Activated gamma-delta T cell treated with anti-CD3 and anti-CD28 coated beads, Interleukin-2, amount 50 U/mL, for 16 hours (primary cell): Measurements from ENCODE around the gene SLFNL1.

Source experiments
- DNase-seq: peaks from one replicate; pipeline ENCODE4 v3.0.0-alpha.2; 2020; ENCODE audit warnings: low read depth

The SLFNL1 gene

DNA sequence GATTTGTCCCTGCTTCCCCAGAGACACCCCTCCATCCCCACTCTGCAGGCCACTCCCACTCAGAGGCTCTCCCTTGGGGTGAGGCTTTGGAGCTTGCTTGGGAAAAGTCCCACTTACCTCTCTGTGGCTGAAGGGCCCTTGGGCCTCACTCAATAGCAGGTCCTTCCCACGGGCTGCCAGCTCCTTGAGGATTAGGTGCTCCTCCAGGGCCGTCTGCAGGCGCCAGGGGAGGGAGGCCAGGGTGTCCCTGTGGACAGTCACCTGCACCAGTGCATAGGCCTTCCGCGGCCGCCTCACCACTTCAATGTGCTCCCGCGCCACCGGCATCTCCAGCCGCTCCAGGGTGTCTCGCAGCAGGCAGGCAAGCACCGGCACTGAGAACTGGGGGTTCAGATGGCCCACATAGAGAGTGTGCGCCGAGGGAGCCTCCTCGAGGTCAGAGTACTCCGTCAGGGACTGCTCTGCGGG is 1.4 kb downstream of the SLFNL1 start:
- DNase-seq: no peak

DNA sequence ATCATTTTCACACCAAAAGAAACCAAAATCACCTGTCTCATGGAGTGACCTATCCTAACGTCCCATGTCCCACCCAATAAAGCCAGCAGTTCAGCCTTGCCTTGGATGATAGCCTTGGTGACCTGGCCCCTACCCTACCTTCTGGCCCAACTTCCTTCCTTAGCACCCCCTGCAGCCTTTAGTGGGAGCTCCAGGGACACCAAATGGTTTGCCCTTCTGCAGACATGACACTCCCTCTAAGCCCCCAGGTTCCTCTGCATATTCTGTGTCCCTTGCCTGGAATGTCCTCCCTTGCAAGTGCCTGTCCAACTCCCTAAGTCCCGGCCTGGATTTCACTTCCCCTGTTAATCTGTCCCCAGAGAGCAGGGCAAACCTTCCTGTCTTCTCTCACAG is 2.2 kb downstream of the SLFNL1 start:
- DNase-seq: no peak

- no peak for DNase-seq
Observed at GRCh38 chr1:41018018-41018410, 3.5 kb downstream of the SLFNL1 start.

- no peak for DNase-seq
Observed at GRCh38 chr1:41017141-41018017, 4.1 kb downstream of the SLFNL1 start.

GRCh38 chr1:41015897-41016470 is 5.5 kb downstream of the SLFNL1 start:
- DNase-seq: no peak

GRCh38 chr1:41015281-41015896 is 6.1 kb downstream of the SLFNL1 start:
- no peak for DNase-seq

DNA sequence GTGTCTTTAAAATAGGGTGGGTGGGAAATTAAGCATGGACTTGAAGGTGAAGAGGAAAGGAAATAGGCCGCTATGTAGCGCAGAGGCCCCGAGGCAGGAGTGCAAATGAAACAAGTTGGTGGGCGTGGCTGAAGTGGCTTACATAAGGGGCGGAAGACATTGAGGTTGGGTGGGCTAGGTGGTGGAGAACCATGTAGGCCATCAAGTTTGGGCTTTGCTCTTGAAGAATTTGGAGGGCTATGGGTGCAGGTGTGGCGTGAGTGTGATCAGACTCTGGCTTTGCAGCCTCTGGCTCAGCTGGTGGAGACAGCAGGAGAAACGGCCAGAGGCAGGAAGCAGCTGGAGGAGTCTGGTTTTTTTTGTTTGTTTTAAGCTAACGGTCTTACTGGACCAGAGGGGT is 6.7 kb downstream of the SLFNL1 start:
- no peak for DNase-seq

DNA sequence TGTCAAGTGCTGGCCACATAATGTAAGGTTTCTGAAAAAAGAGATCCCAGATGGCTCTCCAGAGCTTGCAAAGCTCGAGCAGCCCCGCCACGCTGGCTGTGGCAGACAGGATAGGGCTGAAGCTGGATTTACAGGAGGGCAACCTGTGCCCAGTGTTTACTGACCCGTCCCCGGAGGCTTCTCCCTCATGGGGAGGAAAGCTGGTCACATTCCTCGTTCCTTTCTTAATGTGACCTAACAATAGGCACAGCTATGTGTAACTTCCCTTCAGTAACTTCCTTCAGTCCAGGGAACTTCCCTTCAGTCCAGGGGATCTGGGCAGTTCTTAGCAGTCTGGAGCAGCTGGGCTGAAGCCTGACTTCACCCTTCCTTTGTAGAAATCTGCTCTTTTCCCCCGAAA is 7.7 kb downstream of the SLFNL1 start:
- DNase-seq: no peak

GRCh38 chr1:41013024-41013423 is 8.5 kb downstream of the SLFNL1 start:
- DNase-seq: no peak

GRCh38 chr1:41010345-41010744 is 11.2 kb downstream of the SLFNL1 start:
- no peak for DNase-seq

DNA sequence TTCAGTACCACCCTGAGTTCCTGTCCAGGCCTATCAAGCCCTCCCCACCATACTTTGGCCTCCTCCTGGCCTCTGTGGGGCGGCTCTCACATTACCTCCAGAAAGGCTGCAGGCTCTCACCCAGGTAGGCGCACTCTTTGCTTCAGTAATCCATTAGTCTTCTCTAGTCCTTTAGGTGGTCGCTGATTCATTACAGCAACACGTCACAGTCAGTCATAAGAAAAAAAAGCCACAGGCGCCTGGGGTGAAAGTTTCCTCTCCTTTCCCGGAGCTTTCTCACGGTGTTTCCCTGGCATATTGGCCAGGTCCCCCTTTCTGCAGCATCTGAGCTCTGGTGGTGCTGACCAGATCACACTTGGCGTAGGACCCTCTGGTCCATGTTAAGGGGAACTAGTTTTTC is 12.1 kb downstream of the SLFNL1 start:
- no peak for DNase-seq

- no peak for DNase-seq
Observed at GRCh38 chr1:41006942-41007865, 14.3 kb downstream of the SLFNL1 start.

DNA sequence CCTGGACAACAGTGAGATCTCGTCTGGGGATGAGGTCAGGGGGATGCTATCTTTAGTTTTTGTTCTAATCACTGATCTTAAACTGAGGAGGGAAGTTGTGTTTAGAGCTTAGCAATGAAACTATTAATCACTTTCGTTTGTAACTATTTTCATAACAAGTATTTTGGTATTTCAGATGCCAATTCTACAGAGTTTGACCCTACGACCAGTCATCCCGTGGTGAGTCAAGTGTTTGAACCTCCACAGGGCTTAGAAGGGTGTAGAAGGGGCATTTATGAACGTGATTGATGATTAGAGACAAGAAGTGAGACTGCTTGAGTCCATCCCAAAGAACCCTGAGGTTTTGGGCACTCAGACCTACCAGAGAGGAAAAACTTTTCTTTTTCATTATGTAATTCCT is 15.6 kb downstream of the SLFNL1 start:
- no peak for DNase-seq

GRCh38 chr1:41003640-41004220 is 17.8 kb downstream of the SLFNL1 start:
- DNase-seq: peak; percentile 74

DNA sequence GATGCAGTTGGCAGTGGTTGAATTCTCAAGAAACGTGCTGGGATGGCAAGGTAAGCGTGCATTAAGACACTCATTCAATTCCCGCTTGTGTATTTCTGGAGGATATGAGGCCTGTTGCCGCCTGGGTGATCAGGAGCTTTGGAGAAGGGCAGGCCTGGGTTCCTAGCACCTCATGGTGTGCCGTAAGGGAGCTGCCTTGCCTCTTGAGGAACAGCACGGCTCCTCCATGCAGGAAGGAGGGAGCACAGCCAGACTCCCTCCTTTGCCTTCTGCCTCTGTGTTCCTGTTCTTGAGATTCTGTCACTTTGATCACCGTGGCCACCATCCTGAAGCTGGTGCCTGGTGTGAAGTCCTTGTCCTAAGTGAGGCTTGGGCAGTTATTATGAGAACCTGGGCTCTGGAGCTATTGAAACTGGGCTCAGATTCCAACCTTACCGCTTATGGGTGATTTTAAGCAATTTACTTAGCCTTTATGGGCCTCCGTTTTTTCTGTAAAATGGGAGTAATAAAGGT is 18.3 kb downstream of the SLFNL1 start:
- DNase-seq: no peak

DNA sequence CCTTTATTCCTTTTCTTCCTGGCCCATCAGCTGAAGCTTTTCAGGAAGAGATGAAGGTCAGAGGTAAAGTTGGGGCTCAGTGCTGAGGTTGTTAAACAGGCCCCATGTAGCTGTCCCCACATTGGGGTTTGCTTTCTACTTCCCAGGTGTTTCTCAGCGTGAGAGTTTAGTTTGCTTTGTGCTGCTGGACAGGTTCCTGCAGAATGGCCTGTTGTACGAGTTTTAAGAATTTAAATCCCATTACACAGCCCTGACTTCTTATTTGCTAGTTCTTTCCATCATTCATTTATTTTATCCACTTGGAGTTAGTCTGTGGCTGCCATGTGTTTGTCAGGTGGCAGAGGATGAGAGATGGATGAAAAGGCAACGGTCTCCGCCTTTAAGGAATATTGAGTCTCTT is 22.9 kb downstream of the SLFNL1 start:
- DNase-seq: no peak

DNA sequence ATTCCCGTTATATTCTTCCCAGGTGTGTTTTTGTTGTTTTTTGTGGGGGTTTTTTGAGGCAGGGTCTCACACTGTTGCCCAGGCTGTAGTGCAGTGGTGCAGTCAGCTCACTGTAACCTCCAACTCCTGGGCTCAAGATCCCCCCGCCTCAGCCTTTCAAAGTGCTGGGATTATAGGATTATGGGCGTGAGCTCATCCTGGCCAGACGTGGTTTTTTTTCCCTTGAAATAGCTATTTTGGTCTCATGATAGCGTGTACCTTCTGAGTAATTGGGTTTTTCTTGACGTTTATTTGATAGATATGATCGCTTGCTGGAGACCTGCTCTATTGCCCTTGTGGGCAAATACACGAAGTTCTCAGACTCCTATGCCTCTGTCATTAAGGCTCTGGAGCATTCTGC is 24.4 kb downstream of the SLFNL1 start:
- no peak for DNase-seq

DNA sequence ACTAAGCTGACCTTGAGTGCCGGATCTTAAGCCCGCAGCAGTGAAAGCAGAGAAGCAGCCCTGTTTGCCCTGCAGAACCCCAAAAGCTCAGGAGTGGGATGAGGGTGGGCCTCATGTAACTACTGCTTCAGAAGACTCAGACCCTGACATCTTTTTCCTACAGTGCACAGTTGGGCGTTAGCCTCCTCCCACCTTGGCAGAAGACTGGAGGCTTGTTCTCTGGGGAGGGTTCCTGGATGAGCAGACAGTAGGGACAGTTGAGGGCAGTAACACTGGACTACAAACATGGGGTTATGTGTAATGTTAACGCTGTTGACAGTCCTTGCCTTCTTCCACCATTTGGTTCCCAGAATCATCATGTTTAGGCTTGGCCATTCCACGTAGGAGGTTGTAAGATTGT is 32.5 kb downstream of the SLFNL1 start:
- DNase-seq: no peak

GRCh38 chr1:40988280-40988679 is 33.2 kb downstream of the SLFNL1 start:
- no peak for DNase-seq

DNA sequence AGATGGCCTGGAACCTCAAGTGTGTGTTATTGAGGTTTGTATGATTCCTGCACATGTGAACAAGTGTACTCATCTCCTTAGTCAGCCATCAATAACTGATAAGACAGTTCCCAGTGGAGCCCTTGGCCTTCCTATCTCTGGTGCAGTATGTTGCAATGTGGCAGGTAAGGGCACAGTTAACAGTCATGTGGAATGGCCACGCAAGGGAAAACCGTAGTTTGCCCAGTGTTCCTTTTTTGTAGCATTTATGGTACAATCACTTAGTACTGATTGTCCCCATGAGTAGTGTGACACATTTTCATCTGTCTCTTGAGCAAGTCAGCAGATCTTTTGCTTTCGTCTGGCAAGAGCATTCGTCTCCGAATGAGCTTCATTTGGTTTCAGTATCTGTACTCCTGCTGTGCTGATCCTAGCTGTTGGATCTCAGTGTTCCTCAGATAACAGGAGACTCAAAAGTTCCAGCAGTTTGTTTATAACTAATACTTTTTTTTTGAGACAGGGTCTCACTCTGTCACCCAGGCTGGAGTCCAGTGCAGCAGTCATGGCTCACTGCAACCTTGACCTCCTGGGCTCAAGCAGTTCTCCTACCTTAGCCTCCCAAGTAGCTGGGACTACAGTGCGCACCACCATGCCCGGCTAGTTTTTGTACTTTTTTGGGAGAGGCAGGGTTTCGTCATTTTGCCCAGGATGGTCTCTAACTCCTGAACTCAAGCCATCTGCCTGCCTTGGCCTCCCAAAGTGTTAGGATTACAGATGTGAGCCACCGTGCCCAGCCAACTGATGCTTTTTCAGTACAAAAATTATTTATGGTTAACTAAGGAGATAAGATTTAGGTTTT is 33.9 kb downstream of the SLFNL1 start:
- DNase-seq: no peak

DNA sequence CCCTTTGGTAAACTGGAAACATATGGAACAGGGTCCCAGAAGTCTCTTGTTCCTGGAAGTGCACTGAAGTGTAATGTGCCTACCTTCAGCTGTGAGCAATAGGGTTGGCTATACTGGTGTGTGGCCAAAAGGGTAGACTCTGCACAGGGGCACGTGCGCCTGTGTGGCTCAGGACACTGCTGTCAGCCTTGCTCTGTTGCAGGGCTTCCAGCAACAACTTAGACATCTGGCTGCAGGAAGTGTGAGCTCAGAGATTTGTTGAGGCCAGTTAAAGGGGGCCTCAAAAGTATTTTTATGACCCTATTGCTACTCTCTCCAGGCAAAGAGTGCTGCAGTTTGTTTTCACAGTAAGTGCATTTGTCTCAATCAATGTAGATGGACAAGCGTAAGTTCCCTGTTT is 34.6 kb downstream of the SLFNL1 start:
- DNase-seq: no peak
